Measurements from ENCODE around the gene KRT20. TPM values are rescaled to one million over a fixed set of nuclear protein-coding genes. Genes with fewer than 3 reads are reported as not detected.

Gene KRT20
- total RNA-seq, 1 experiment from 2014 or later: not detected

GRCh38 chr17:40832840-40833239, 52.2 kb downstream of the KRT20 start:
- Histone ChIP-seq H3T11ph (ENCODE audit: low read length) (no peak overlapping the region), H3K9me3 (ENCODE audit: control insufficient read depth, low read depth, low read length) (no peaks in the 10 kb centered on the region), H2BK20ac (ENCODE audit: low read depth, low read length, poor library complexity, severe bottlenecking) (no peak overlapping the region), H4K8ac (replicated peaks; ENCODE audit: insufficient read length, low read depth, low read length) (no peak overlapping the region), H3K9ac (ENCODE audit: extremely low read depth, insufficient read length, low read length) (no peak overlapping the region), H3K4ac (ENCODE audit: low read depth, low read length) (no peak overlapping the region), H4K5ac (ENCODE audit: insufficient read length, low read depth, low read length) (no peak overlapping the region), H4K91ac (ENCODE audit: insufficient read length, low read depth, low read length) (no peak overlapping the region), H2BK12ac (ENCODE audit: insufficient read length, low read depth, low read length) (no peak overlapping the region), H3K23me2 (ENCODE audit: insufficient read length, low read depth, low read length, poor library complexity, severe bottlenecking) (no peaks in the 10 kb centered on the region), H3K14ac (ENCODE audit: insufficient read depth, low read length) (no peak overlapping the region), H3K23ac (ENCODE audit: insufficient read length, low read depth, low read length) (no peak overlapping the region), H2AK5ac (ENCODE audit: insufficient read length, low read length) (no peak overlapping the region), H3K27ac (ENCODE audit: insufficient read length, low read depth, low read length) (no peak overlapping the region), H3K4me1 (ENCODE audit: insufficient read depth, low read length) (no peaks in the 10 kb centered on the region), H3K79me2 (ENCODE audit: insufficient read depth, low read length) (no peaks in the 10 kb centered on the region), H2AFZ (ENCODE audit: low read length) (no peak overlapping the region), H4K20me1 (ENCODE audit: control insufficient read depth, insufficient read depth, insufficient read length) (no peaks in the 10 kb centered on the region), H2BK5ac (ENCODE audit: insufficient read length, low read length) (no peak overlapping the region), H3K4me2 (ENCODE audit: insufficient read depth, insufficient read length, low read length) (no peak overlapping the region), H3K18ac (ENCODE audit: insufficient read length, low read depth, low read length) (no peak overlapping the region), H2BK120ac (ENCODE audit: low read depth, low read length, poor library complexity, severe bottlenecking) (no peak overlapping the region), H3K79me1 (ENCODE audit: insufficient read depth, low read depth, low read length, poor library complexity, severe bottlenecking) (no peaks in the 10 kb centered on the region), H3K27me3 (ENCODE audit: insufficient read depth, low read length) (peaks cover 8% of the 10 kb centered on the region; the same call in 1 of the 2 replicates), H3K56ac (ENCODE audit: insufficient read length, low read depth, low read length) (no peak overlapping the region), H2BK15ac (ENCODE audit: low read depth, low read length) (no peak overlapping the region)
- no CpG with 5 or more reads among the region's 3 CpGs for WGBS (ENCODE audit: extremely low coverage, insufficient read length, low lambda C conversion rate)
- peaks cover 0 to 10% (median 0%) of the 10 kb centered on the region in 3 experiments; a peak in 3 of 7 replicates for H3K36me3 Mint-ChIP-seq (ENCODE audit: insufficient read depth in 1 of 3, low read depth in 3 of 3)
- peaks cover 91% of the 10 kb centered on the region for H3K27me3 Mint-ChIP-seq (ENCODE audit: low read depth)
- no peaks in the 10 kb centered on the region for H3K9me3 Mint-ChIP-seq
- no peak overlapping the region for H3K27ac Mint-ChIP-seq
- DNase-seq: no peak
- H3K4me1 Mint-ChIP-seq: peaks cover 6 to 8% of the 10 kb centered on the region in 2 experiments
- TF ChIP-seq CTCF (conservative IDR thresholded peaks at IDR 0.05): no peak
- H3K4me3 Mint-ChIP-seq: no peak overlapping the region

All from H9 (cell line).